Measurements from ENCODE around the gene CHST8. TPM values are rescaled to one million over a fixed set of nuclear protein-coding genes. Genes with fewer than 3 reads are reported as not detected.

CHST8 gene
- total RNA-seq, 1 experiment from 2014 or later, result not detected

- intact Hi-C loops (cut with micrococcal nuclease), result no loop called here
- Mint-ChIP-seq H3K27me3 (ENCODE audit: insufficient read depth, unreplicated experiment) (no peaks in the 10 kb centered on the region), H3K27ac (ENCODE audit: low read depth, unreplicated experiment) (no peak overlapping the region), H3K36me3 (ENCODE audit: insufficient read depth, unreplicated experiment) (no peaks in the 10 kb centered on the region), H3K4me1 (ENCODE audit: insufficient read depth, unreplicated experiment) (no peaks in the 10 kb centered on the region), H3K4me3 (ENCODE audit: unreplicated experiment) (no peak overlapping the region), H3K9me3 (ENCODE audit: unreplicated experiment) (peaks cover 30% of the 10 kb centered on the region)
- POLR2A ChIA-PET, result no interaction called here
- CTCF ChIA-PET, result no interaction called here
- DNase-seq (ENCODE audit: unreplicated experiment), result no peak
- BruUV-seq (replicated peaks), result no TSS peak
- TF ChIP-seq, protein P1, sequence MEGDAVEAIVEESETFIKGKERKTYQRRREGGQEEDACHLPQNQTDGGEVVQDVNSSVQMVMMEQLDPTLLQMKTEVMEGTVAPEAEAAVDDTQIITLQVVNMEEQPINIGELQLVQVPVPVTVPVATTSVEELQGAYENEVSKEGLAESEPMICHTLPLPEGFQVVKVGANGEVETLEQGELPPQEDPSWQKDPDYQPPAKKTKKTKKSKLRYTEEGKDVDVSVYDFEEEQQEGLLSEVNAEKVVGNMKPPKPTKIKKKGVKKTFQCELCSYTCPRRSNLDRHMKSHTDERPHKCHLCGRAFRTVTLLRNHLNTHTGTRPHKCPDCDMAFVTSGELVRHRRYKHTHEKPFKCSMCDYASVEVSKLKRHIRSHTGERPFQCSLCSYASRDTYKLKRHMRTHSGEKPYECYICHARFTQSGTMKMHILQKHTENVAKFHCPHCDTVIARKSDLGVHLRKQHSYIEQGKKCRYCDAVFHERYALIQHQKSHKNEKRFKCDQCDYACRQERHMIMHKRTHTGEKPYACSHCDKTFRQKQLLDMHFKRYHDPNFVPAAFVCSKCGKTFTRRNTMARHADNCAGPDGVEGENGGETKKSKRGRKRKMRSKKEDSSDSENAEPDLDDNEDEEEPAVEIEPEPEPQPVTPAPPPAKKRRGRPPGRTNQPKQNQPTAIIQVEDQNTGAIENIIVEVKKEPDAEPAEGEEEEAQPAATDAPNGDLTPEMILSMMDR (IDR thresholded peaks at IDR 0.05; ENCODE audit: unreplicated experiment), result no peak
Observed at GRCh38 chr19:33644284-33644836, 22.6 kb downstream of the CHST8 start.

DNA sequence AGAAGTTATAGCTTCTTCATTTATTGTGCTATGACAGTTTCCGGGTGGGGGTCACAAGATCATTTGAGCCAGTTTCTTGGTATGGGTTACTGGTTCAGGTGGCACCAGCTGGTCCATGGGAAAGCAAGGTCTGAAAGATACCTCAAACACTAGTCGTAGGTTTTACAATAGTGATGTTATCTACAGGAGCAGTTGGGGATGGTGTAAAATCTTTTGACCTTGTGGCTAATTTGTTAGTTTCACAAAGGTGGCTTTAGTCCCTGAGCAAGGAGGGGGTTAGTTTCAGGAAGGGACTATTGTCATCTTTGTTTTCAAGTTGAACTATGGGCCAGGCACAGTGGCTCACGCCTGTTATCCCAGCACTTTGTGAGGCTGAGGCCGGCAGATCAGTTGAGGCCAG is 24.6 kb downstream of the CHST8 start:
- no peak for DNase-seq (ENCODE audit: unreplicated experiment)
- peaks cover 26% of the 10 kb centered on the region for H3K9me3 Mint-ChIP-seq (ENCODE audit: unreplicated experiment)
- H3K4me1 Mint-ChIP-seq (ENCODE audit: insufficient read depth, unreplicated experiment), result no peaks in the 10 kb centered on the region
- TF ChIP-seq, protein P1 (IDR thresholded peaks at IDR 0.05; ENCODE audit: unreplicated experiment), result no peak
- no peak overlapping the region for H3K4me3 Mint-ChIP-seq (ENCODE audit: unreplicated experiment)
- H3K27ac Mint-ChIP-seq (ENCODE audit: low read depth, unreplicated experiment), result no peak overlapping the region
- H3K27me3 Mint-ChIP-seq (ENCODE audit: insufficient read depth, unreplicated experiment), result no peaks in the 10 kb centered on the region
- intact Hi-C loops (cut with micrococcal nuclease), result no loop called here
- no TSS peak for BruUV-seq (replicated peaks)
- CTCF ChIA-PET, result interaction anchor here (0.6 kb wide), 1 partner anchor 397 kb away, joined by 3 read pairs; no protein-coding TSS in a partner anchor
- POLR2A ChIA-PET, result no interaction called here
- H3K36me3 Mint-ChIP-seq (ENCODE audit: insufficient read depth, unreplicated experiment), result no peaks in the 10 kb centered on the region

- ChIA-PET POLR2A (no interaction called here), CTCF (no interaction called here)
- Mint-ChIP-seq H3K27ac (ENCODE audit: low read depth, unreplicated experiment) (no peak overlapping the region), H3K4me1 (ENCODE audit: insufficient read depth, unreplicated experiment) (no peaks in the 10 kb centered on the region), H3K4me3 (ENCODE audit: unreplicated experiment) (no peak overlapping the region), H3K9me3 (ENCODE audit: unreplicated experiment) (peaks cover 26% of the 10 kb centered on the region), H3K36me3 (ENCODE audit: insufficient read depth, unreplicated experiment) (no peaks in the 10 kb centered on the region), H3K27me3 (ENCODE audit: insufficient read depth, unreplicated experiment) (no peaks in the 10 kb centered on the region)
- intact Hi-C loops (cut with micrococcal nuclease), result no loop called here
- TF ChIP-seq, protein P1 (IDR thresholded peaks at IDR 0.05; ENCODE audit: unreplicated experiment), result no peak
- DNase-seq (ENCODE audit: unreplicated experiment), result no peak
- BruUV-seq (replicated peaks), result no TSS peak
Observed at GRCh38 chr19:33647146-33647545, 25.4 kb downstream of the CHST8 start.

- H3K36me3 Mint-ChIP-seq (ENCODE audit: insufficient read depth, unreplicated experiment), result no peaks in the 10 kb centered on the region
- H3K4me3 Mint-ChIP-seq (ENCODE audit: unreplicated experiment), result no peak overlapping the region
- DNase-seq (ENCODE audit: unreplicated experiment), result no peak
- H3K9me3 Mint-ChIP-seq (ENCODE audit: unreplicated experiment), result peaks cover 23% of the 10 kb centered on the region
- H3K27me3 Mint-ChIP-seq (ENCODE audit: insufficient read depth, unreplicated experiment), result no peaks in the 10 kb centered on the region
- ChIA-PET CTCF (interaction anchor here (0.5 to 0.7 kb wide), 3 partner anchors 130 to 348 kb away, joined by 3 to 5 read pairs (median 4); no protein-coding TSS in a partner anchor), POLR2A (no interaction called here)
- H3K4me1 Mint-ChIP-seq (ENCODE audit: insufficient read depth, unreplicated experiment), result no peaks in the 10 kb centered on the region
- no peak overlapping the region for H3K27ac Mint-ChIP-seq (ENCODE audit: low read depth, unreplicated experiment)
- BruUV-seq (replicated peaks), result no TSS peak
- TF ChIP-seq, protein P1 (IDR thresholded peaks at IDR 0.05; ENCODE audit: unreplicated experiment), result no peak
- intact Hi-C loops (cut with micrococcal nuclease), result no loop called here
Observed at GRCh38 chr19:33649627-33650305, 28.0 kb downstream of the CHST8 start.
